ENCODE data around the gene MRPL48.
"Not testable (repeated sequence)": the region's sequence is repeated elsewhere in the genome, so short reads cannot be mapped to it uniquely, and the experiment has no call there.

Gene MRPL48

DNA sequence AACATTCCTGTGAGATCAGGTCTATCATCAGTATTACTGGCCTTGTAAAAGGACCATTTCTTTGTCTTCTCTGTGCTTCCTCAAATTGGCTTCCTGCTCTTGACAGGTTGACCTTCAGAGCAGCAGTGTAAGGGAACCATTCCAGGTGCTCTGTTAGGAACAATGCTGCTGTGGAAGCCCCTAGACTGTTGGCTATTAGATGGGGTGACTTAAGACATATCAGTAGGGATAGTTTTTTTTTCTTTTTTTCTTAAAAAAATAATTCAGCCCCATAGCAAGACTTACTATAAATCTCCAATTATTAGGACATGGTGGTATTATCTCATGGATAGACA, 51.4 kb downstream of the MRPL48 start:
- DNase-seq (ENCODE audit: low read depth) = no peak

DNA sequence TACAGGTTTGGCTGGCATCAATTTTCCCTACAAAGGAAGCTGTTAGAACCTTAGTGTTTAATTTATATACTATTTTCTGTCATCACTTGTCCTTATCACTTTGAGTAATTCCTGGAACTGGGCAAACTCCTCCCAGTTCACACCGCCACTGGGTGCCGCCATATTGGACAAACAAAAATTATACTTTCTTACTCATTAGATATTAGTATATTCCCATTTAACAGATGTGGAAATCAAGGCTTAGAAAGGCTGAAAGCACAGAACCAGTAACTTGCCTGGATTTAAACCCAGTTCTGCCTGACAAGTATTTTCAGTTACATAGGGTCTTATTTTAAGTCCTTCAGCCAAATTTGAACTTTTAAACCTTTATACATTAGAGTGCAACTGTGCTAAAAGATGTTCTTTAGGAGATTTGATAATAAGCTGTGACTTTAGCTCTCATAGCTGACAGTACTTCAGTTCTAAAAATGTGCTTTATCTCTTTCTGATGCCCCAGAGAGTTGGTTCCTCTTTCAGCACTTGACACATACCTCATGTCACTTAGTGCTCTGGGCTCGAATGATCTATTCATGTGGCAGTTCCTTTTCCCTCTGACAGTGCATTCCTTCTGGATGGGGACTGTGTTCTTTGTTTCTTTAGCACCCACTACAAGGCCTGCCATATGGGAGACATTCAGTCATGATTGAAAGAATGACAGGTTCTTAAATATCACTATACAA, 63.5 kb downstream of the MRPL48 start:
- no peak for DNase-seq (ENCODE audit: low read depth)

DNA sequence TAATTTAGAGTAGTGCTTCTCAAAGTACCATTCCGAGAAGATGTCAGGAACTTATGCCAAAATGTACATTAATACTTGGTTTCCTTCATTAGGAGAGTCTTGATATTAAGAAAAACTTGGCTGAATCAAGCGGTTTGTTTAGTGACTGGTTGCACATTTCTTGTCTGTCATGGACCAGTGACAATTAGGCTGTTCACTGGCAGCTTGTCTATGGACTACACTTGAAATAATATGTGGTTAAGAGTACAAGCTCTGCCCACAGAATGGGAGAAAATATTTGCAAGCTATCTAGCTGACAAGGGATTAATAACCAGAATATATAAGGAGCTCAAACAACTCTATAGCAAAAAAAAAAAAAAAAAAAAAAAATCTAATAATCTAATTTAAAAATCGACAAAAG, 64.4 kb downstream of the MRPL48 start:
- DNase-seq (ENCODE audit: low read depth) = no peak

DNA sequence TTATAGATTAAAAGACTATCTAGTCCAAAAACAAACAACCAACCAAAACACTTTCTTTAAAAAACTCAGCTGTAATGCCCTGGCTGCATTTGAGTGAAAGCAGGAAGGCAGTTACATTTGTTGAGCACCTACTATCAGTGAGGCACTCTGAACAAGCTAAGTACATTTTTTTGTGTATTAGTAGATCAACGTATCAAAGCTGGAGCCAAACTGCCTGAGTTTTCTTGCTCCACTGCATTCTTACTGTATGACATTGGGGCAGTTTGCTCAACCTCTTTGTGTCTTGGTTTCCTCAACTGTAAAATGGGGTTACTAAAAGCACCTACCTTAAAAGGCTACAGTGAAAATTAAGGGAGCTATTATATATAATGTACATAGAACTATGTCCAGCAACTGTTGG, 67.0 kb downstream of the MRPL48 start:
- no peak for DNase-seq (ENCODE audit: low read depth)

DNA sequence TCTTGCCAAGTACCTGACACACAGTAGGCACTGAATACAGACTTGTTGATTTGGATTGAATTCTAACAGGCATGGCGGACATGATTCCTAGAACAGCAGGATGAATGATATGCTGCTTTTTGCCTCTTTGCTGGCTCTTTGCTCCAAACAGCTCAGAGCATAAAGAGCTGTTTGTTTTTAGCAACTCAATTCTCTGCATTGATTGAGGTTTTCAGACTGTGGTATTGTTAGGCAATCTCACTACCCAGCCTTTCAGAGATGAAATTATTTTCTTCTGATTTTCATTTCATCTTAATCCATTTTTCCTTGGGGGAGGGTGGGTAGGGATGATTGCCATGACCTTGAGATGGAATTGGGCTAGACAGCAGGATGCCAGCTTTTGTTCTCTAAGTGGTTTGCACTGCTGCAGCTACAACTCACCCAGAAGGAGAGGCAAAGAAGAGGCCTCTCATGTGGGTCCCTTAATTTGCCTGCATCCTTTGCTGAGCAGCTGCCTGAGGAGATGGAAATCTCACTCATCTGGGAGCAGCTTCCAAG, 68.4 kb downstream of the MRPL48 start:
- no peak for DNase-seq (ENCODE audit: low read depth)

DNA sequence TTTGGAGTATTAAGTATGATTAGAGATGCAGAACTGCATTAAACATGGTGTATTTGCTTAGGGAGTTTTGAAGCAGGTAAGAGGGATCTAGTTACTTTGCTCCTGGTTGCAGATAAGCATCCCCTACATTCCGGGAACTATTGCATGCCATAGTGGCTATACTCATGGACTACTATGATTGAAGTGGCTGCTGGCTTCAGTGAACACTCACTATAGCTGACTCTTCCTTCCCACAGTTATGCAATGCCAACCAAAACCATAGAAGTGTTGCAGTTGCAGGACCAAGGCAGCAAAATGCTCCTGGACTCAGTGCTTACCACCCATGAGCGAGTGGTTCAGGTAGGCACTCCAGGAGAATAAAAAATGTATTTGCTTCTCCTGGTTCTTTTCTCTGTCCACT, 72.0 kb downstream of the MRPL48 start:
- no peak for DNase-seq (ENCODE audit: low read depth)

DNA sequence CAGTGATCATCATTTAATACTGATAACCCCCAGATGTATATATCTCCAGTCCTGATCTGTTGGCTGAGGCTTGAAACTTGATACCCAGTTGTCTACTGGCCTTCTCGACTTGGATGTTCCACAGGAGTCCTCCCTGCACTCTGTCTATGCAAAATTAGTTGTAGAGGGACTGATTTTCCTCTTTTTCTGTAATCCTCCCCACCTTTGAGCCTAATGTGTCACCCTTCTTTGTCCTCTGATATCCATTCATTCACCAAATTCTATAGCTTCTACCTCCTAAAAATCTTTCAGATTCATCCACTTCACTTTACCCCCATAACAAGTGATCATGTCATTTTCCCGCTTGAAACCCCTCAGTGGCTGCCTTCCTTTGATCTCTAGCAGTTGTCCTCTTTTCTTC, 72.5 kb downstream of the MRPL48 start:
- no peak for DNase-seq (ENCODE audit: low read depth)

DNA sequence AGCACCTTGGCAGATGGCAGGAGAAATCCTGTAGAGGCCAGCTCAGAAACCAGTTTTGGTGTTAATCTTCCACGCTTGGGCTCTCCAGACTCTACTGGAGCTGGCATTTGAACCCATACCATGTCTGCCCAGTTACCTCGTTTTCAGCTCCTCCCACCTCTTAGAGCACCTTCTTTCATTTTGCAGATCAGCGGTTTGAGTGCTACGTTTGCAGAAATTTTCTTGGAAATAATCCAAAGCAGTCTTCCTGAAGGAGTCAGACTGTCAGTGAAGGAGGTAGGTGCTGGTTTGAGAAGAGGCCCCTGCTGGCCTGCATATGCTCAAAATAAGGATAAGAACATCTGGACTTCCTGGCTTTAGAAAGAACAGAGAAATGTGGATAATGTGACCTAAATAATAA, 75.3 kb downstream of the MRPL48 start:
- DNase-seq (ENCODE audit: low read depth) = no peak

DNA sequence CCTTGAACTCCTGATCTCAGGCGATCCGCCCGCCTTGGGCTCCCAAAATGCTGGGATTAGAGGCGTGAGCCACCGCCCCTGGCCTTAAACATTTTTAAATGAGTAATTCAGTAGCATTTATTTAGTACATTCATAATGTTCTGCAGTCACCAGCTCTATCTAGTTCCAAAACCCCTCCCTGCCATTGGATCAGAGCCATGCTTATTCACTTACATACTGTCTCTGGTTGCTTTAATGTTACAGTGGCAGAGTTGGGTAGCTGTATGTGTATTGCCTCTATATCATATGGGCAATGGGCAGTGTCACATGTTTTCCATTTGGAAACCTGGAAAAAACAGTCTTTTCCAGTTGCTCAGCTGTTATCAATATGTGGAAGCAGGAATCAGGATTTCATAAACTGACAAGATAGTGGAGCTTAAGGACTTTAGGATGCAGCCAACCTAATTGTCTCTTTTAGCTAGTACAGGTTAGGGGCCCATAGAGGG, 78.5 kb downstream of the MRPL48 start:
- DNase-seq (ENCODE audit: low read depth) = no peak

DNA sequence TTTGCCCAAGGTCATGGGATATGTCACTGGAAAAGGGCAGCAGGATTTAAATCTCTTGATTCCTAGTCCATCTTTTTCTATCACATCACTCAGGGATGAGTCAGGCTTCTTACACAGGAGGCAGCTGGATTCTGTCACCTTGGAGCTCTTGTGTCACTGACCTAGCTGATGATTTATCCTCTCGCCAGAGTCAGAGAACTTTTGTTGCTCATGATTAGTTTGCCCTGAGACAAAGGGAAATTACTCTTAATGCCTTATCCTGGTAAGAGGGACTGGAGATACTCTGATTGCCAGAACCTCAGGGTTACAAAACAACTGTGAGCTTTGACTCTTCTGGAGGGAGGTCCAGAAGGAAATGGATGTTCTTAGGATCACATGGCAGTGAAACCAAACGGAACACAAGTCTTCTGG, 78.9 kb downstream of the MRPL48 start:
- DNase-seq (ENCODE audit: low read depth) = no peak

DNA sequence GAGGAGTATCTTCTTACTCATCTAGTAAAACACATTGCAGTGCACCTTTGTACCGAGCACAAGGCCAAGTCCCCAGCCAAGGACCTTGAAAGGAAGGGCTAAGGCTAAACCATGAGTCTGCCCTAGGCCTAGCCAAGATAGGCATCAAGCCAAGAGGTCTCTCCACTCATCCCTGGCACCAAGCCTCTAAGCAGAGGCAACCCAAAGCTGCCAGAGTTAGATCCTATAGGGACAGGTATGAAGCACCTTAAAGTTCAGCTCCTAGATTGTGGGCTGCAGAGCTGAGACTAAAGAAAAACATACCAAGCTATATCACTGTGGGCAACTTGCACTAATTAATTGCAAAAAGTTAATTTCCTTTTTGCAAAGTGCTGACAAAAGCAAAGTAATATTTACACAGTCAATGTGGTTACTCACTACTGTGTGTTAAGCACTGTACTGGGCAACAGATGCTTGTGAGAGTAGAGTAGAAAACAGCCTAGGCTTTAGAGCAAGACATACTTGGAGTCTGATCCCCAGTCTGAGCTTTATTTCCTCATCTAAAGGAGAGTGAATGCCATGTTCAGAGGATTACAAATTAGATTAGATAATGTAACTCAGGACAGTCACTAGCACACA, 81.8 kb downstream of the MRPL48 start:
- no peak for DNase-seq (ENCODE audit: low read depth)

DNA sequence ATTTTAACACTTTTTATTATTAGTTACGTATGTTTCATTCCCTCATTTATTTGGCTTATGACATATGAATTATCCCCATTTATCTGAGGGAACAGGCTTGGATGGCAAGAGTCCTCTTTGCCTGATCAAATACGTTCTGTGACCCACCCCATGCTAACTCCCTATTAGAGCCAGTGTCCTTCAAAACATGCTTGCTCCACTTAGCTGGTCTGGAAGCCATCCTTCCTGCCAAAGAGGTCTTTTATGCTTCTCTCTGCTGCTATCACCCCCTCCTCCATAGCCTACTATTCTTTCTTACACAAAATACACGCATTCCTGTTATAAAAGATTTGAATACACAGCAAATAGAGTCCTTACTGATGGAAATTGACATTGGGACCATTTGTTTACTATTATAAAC, 82.6 kb downstream of the MRPL48 start:
- no peak for DNase-seq (ENCODE audit: low read depth)

DNA sequence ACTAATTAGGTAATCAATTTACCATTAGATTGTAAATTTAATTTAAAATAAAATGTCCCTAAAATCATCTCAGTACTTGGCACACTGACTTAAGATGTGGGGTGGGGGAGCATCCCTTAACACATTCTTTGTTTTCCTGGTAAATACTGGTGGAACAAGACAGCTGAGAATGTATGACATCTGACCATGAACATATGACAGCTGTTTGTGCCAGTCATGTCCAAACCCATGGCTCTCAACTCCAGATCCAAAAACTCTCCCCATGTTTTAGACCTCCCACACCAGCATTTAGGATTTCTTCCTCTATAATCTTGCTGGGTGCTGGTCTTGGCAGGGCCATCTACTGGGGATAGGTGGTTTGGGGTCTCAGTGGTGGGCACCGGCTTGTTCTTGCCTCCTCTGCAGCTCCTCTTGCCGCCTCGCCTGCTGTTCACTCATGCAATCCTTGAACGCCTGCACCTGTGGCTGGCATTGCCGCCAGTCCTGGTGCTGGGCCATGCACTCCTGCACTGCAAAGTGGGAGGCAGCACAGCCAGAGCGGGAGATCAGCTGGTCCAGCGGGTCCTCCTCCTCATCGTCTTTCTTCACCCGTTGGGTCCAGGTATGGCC, 85.2 kb downstream of the MRPL48 start:
- DNase-seq (ENCODE audit: low read depth) = no peak

DNA sequence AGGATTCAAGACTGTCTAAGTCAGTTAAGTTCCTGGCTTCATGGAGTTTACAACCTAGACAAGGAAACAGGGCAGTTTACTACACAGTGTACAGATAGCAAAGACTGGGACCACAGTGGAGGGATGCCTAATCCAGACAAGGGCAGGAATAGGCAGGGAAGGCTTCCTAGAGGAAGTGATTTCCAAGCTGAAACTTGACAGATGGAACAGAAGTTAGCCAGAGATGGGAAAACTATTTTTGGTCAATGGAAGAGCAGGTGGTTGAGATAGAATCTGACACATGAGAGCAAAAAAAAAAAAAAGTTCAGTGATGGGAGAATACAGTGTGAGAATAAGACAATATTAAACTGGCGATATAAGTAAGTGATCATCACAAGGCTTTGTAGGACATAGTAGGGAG, 87.7 kb downstream of the MRPL48 start:
- no peak for DNase-seq (ENCODE audit: low read depth)

DNA sequence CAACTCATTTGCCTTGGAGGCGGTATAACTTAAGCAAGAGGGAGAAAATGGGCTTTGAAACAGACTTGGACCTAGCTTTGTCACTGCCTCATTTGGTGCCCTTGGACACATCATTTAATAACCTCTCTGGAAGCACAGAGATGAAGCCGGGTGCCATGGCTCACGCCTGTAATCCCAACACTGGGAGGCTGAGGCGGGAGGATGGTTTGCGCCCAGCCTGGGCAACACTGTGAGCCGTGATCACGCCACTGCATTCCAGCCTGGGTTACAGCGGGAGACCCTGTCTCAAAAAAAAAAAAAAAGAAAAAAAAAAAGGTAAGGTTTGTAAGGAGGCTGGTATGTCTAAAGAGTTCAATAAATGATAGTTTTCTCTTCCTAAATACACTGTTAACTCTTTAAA, 88.2 kb downstream of the MRPL48 start:
- DNase-seq (ENCODE audit: low read depth) = no peak

DNA sequence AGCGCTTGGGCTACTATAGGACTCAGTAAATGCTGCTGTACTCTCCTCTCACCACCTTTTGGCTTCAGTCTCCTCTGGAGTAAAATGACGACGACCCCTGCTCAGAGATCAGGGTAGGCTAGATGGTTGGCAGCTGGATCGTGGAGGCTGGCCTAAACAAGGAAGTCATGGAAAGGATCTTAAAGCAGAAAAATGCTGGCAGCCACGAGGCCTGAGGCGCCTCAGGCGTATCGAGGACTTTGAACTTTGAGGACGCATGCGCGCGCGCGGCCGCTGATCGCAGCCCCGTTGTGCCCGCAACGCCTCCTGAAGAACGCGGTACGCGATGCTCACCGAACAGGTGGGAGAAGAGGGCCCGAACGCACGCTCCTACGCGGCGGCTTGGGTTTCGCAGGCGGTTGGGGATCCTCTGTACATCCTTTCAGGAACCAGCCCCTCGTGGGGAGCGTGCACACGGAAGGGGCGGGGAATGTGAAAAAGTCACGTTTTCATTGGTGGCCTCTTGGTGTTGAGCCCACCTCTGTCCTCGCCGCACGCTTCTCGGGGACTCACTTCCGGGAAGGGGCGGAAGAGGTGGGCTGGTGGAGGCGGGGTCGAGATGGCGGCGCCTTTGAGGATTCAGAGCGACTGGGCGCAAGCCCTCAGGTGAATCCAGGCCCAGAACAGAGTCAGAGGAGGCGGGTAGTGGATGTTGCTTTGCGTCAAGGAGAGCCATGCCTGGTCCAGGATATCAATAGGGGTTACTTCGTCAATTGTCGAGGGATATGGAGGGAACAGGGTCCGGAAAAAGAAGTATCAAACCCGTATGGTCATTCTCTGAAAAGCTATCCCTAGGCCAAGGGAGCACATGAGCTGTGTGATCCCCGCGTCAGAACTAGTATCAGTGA, 89.0 kb downstream of the MRPL48 start, which contains the start of the genes COA4 and PAAF1:
Gene COA4 (minus strand): TSS at position 423 of the 887 bp plus-strand sequence. CDS start 3,468 bp downstream, outside the sequence.
Gene PAAF1 (plus strand): TSS at position 576 of the 887 bp plus-strand sequence. CDS start 23 bp downstream, at position 599.
- peak; percentile 92 for DNase-seq (ENCODE audit: low read depth)

DNA sequence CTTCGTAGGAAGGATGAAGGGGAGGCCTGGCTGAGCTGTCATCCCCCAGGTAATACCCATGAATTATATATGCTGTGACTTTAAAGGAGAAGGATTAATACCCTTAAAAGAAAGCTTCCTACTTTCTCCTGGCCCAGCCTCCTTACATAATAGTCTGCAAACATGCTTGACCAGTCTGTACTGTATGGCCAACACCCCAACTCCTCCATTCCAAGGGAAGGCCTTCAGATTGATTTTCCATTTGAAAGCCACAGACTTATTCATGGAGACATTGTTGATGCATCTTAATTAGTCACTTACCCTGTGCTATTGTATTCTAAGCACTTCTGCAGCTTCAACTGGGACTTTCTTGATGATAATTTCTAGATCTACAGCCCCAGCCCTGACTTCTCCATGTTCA, 91.1 kb downstream of the MRPL48 start:
- no peak for DNase-seq (ENCODE audit: low read depth)

DNA sequence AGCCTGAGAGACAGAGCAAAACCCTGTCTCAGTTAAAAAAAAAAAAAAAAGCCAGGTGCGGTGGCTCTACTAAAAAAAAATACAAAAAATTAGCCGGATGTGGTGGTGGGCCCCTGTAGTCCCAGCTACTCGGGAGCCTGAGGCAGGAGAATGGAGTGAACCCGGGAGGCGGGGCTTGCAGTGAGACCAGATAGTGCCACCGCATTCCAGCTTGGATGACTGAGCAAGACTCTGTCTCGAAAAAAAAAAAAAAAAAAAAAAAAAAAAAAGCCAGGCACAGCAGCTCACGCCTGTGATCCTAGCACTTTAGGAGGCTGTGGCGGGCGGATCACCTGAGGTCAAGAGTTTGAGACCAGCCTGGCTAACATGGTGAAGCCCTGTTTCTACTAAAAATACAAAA, 92.8 kb downstream of the MRPL48 start:
- not testable (repeated sequence) for DNase-seq (ENCODE audit: low read depth)

DNA sequence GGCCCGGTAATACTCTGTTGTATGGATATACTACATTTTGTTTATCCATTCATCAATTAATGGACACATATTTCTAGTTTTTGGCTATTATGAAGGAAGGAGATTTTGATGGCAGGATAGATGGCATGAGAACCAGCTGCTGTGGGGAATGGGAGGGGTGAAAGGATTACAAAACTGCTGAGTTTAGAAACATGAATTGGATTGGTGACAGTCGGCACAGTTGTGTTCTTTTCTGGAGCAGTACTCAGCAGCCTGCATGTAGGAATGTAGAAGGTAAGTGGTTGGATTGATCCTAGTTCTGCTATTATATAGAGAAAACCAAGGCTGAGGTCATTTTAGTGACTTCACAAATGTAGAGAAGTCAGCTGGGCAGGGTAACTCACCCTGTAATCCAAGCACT, 96.2 kb downstream of the MRPL48 start:
- DNase-seq (ENCODE audit: low read depth) = no peak

DNA sequence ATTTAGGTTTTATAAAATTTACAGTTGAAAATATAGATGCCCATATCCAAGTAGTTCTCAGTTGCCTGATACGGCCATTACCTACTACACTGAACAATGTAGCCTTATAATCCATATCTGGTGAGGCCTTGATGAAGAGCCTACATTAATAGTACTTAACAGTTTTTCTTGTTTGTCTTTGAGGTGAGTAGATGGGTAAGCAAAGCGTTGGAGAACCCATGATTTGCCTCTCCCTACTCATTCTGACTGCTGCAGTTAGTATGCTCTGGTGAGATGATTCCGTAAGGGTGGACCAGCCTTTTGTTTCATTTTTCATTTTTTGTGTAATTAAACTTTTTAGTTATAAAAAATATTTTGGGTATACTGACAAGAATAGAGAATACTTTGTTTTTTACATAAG, 100.6 kb downstream of the MRPL48 start:
- DNase-seq (ENCODE audit: low read depth) = no peak

DNA sequence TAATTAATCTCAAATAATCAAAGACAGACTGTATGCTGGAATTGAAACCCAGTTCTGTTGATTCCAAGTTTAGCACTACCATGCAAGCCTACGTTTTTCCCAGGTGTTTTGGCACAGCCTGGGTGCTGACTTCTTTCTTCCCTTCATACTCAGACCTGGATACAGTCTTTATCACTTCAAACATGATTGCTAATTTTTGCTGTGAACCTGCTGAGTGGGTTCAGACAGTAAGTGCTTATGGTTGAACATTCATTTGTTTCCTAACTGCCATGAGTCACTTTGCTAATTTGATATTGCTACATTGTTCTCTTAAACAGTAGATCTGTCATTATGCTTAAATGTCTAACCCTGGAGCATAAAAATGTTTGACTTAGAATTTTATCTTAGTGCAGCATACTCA, 101.3 kb downstream of the MRPL48 start:
- no peak for DNase-seq (ENCODE audit: low read depth)

DNA sequence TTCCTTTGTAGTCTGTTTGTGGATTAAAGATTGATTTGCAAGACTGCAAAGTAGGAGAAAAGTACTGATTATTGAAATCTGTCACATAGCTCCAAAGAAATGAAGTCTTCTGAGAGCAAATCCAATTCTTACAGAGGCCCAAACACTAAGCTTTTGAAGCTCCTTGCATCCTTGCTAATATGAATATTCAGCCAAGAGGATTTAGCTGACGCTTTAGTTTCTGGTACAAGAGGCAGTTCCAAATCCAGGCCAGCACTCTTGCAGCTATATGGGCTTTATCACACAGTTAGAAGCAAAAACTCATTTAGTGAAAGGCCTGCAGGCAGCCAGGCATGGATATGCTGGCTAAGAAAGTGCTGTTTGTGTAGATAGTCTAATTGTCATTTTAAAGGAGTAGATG, 101.9 kb downstream of the MRPL48 start:
- DNase-seq (ENCODE audit: low read depth) = no peak
